GM12875 (cell line): ENCODE results near the gene CLEC2D.
"Not testable (repeated sequence)": the region's sequence is repeated elsewhere in the genome, so short reads cannot be mapped to it uniquely, and the experiment has no call there.

ENCODE experiments used
- H3K4me3 ChIP-seq: one replicate; pipeline ENCODE4 v1.5.1; 2011; ENCODE audit warnings: low read depth, low read length, control low read depth
- CTCF ChIP-seq: IDR thresholded peaks from 2 replicates; pipeline ENCODE4 v1.5.1; 2011; ENCODE audit warnings: low read depth, mild to moderate bottlenecking, control low read depth, inconsistent platforms, low read length, moderate library complexity, borderline replicate concordance; ENCODE audit not compliant: insufficient read depth

The CLEC2D gene

GRCh38 chr12:9697619-9698018, 28.1 kb downstream of the CLEC2D start:
- TF ChIP-seq CTCF = no peak
- no peak overlapping the region for H3K4me3 ChIP-seq

GRCh38 chr12:9698681-9699080, 29.2 kb downstream of the CLEC2D start:
- H3K4me3 ChIP-seq = no peak overlapping the region
- no peak for TF ChIP-seq CTCF

- no peak overlapping the region for H3K4me3 ChIP-seq
- TF ChIP-seq CTCF = no peak
Observed at GRCh38 chr12:9699269-9699897, 29.9 kb downstream of the CLEC2D start.

- H3K4me3 ChIP-seq = no peak overlapping the region
- TF ChIP-seq CTCF = no peak
Observed at GRCh38 chr12:9699898-9700605, 30.5 kb downstream of the CLEC2D start.

GRCh38 chr12:9700606-9700956, 31.1 kb downstream of the CLEC2D start:
- TF ChIP-seq CTCF = no peak
- no peak overlapping the region for H3K4me3 ChIP-seq

GRCh38 chr12:9701380-9702154, 32.1 kb downstream of the CLEC2D start:
- no peak for TF ChIP-seq CTCF
- H3K4me3 ChIP-seq = no peak overlapping the region

GRCh38 chr12:9702255-9702654, 32.7 kb downstream of the CLEC2D start:
- no peak for TF ChIP-seq CTCF
- H3K4me3 ChIP-seq = no peak overlapping the region

GRCh38 chr12:9704561-9704960, 35.0 kb downstream of the CLEC2D start:
- H3K4me3 ChIP-seq = not testable (repeated sequence)
